Measurements from ENCODE around the gene ACTA1.

ACTA1 gene

GRCh38 chr1:229434641-229435051 lies 752 bp upstream of the ACTA1 start:
- no peak overlapping the region for H3K4me3 ChIP-seq (ENCODE audit: control insufficient read depth, low read depth, low read length)
- no peak for TF ChIP-seq CTCF (IDR thresholded peaks at IDR 0.05; ENCODE audit: control insufficient read depth, insufficient read depth, low read depth, low read length, missing control alignments)

DNA sequence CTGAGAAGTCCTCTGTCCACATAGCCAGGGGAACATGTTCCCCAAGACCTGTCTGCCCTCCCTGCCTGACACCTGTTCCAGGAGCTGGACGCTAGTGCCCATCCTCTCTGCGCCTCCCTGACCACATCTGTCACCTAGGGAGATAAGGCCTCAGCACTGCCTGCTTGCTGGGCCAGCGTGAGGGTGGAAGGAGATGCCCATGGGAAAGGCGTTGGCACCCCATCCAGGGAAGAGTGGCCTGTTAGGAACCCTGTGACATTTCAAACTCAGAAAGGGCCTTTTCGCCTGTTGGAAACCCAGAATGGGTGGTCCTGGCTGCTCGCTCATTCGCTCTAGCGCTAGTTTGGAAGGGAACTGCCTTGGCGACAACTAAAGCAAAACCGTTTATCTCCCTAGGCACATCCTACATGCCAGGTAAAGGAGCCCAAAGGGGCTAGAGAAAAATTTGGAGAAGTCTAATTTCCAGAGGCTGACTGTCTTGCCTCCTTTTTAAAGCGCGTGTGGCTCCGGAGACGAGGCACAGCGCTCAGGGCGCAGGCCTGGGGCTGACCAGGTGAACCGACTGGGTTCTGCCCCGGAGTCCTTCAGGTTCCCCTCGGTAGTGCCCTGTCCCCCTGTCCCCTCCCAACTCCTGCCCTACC lies 410 bp downstream of the ACTA1 start:
- no peak for TF ChIP-seq CTCF (IDR thresholded peaks at IDR 0.05; ENCODE audit: control insufficient read depth, insufficient read depth, low read depth, low read length, missing control alignments)
- no peak for DNase-seq (ENCODE audit: low read depth)
- H3K4me3 ChIP-seq (ENCODE audit: control insufficient read depth, low read depth, low read length) = no peak overlapping the region

More at GRCh38 chr1:229434641-229435051, 752 bp upstream of the ACTA1 start:
- no peak for DNase-seq (ENCODE audit: low read depth)

DNA sequence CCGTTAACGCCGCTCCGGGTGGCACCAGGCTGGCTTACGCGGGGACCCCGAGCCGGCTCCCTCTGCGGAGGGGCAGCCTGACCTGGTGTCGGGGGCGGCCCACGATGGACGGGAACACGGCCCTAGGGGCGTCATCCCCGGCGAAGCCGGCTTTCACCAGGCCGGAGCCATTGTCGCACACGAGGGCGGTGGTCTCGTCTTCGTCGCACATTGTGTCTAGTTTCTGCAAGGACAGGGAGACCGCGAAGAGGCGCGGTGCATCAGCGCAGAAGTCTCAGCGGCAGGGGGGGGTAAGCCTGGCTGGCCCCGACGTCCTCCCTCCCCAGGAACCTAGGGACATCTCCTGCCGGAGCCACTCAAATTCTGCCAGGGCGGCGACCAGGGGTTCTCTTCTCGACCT lies 989 bp downstream of the ACTA1 start:
- TF ChIP-seq CTCF (IDR thresholded peaks at IDR 0.05; ENCODE audit: control insufficient read depth, insufficient read depth, low read depth, low read length, missing control alignments) = no peak

GRCh38 chr1:229432116-229432461 lies 1.8 kb downstream of the ACTA1 start:
- no peak overlapping the region for H3K4me3 ChIP-seq (ENCODE audit: control insufficient read depth, low read depth, low read length)
- no peak for TF ChIP-seq CTCF (IDR thresholded peaks at IDR 0.05; ENCODE audit: control insufficient read depth, insufficient read depth, low read depth, low read length, missing control alignments)
- no peak for DNase-seq (ENCODE audit: low read depth)

More for the DNA sequence above, 989 bp downstream of the ACTA1 start:
- no peak for DNase-seq (ENCODE audit: low read depth)
- H3K4me3 ChIP-seq (ENCODE audit: control insufficient read depth, low read depth, low read length) = no peak overlapping the region

- DNase-seq (ENCODE audit: low read depth) = no peak
- no peak for TF ChIP-seq CTCF (IDR thresholded peaks at IDR 0.05; ENCODE audit: control insufficient read depth, insufficient read depth, low read depth, low read length, missing control alignments)
Measured at GRCh38 chr1:229431284-229432115, 2.4 kb downstream of the ACTA1 start.

DNA sequence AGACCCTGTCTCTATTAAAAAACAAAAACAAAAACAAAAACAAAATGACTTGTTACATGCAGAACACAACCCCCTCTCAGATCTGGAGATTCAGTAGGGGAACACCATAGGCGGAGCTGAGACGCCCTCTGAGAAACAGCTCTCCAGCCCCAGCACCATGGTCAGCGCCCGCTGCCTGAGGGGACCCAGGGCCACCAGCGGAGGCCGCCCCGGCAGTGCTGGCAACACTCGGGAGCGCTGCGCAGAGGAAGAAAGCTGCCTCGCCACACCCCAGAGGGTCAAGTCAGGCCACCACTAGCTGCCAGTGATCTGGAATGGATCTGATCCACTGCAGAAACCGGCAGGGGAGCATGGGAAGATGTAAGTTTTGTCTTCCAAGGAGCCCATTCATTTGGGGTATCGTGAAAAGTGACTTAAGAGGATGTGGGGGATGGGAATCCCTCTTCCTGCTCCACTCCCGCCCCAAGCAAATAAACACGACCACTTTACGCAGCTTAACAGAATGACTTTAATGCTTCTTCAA lies 3.1 kb downstream of the ACTA1 start:
- no peak for DNase-seq (ENCODE audit: low read depth)
- TF ChIP-seq CTCF (IDR thresholded peaks at IDR 0.05; ENCODE audit: control insufficient read depth, insufficient read depth, low read depth, low read length, missing control alignments) = peak; percentile 2

More at GRCh38 chr1:229431284-229432115, 2.4 kb downstream of the ACTA1 start:
- H3K4me3 ChIP-seq (ENCODE audit: control insufficient read depth, low read depth, low read length) = no peak overlapping the region

More for the DNA sequence above, 3.1 kb downstream of the ACTA1 start:
- H3K4me3 ChIP-seq (ENCODE audit: control insufficient read depth, low read depth, low read length) = no peak overlapping the region

All from AG09309 (cell line).